CD14-positive monocyte (primary cell): Measurements from ENCODE around the gene DLK1. TPM values are rescaled to one million over a fixed set of nuclear protein-coding genes. Genes with fewer than 3 reads are reported as not detected.

Source experiments
- DNase-seq, 3 donors: peaks; one replicate each; pipeline ENCODE4 v3.0.0-alpha.2; 2011 to 2022
- H2AFZ ChIP-seq: 2 replicates; pipeline ENCODE4 v1.6.0; 2012; ENCODE audit warnings: mild to moderate bottlenecking, low read depth, low read length, inconsistent platforms; ENCODE audit not compliant: insufficient read depth, poor library complexity, severe bottlenecking
- H3K27ac ChIP-seq, 2 donors: 1 replicate in 1 of 2; 2 replicates in 1 of 2; pipeline ENCODE4 v1.5.1; 2012 to 2013; ENCODE audit warnings: low read length in 2 of 2, control low read depth in 1 of 2, inconsistent platforms in 1 of 2, low read depth in 1 of 2, mild to moderate bottlenecking in 1 of 2
- H3K27me3 ChIP-seq, 2 donors: one replicate each; pipeline versions ENCODE4 v1.6.0 to v1.6.1; 2011 to 2013; ENCODE audit warnings: low read length in 2 of 2; ENCODE audit not compliant: control insufficient read depth in 2 of 2, insufficient read depth in 2 of 2
- H3K36me3 ChIP-seq, 2 donors: replicated peaks in 1 of 2; 1 replicate in 1 of 2; 2 replicates in 1 of 2; pipeline versions ENCODE4 v1.5.1 to v1.6.1; 2012 to 2013; ENCODE audit warnings: low read length in 2 of 2, control low read depth in 1 of 2, inconsistent platforms in 1 of 2, mild to moderate bottlenecking in 1 of 2; ENCODE audit not compliant: insufficient read depth in 2 of 2, control insufficient read depth in 1 of 2
- H3K4me1 ChIP-seq, 2 donors: 1 replicate in 1 of 2; 2 replicates in 1 of 2; pipeline versions ENCODE4 v1.5.1 to v1.6.1; 2012 to 2013; ENCODE audit warnings: low read length in 2 of 2, control low read depth in 1 of 2, inconsistent platforms in 1 of 2, mild to moderate bottlenecking in 1 of 2, moderate library complexity in 1 of 2; ENCODE audit not compliant: insufficient read depth in 2 of 2, control insufficient read depth in 1 of 2
- H3K4me2 ChIP-seq: replicated peaks from 2 replicates; pipeline ENCODE3; 2012; ENCODE audit warnings: low read length, moderate library complexity, mild to moderate bottlenecking; ENCODE audit not compliant: poor library complexity, severe bottlenecking; ENCODE audit errors: extremely low read depth
- H3K4me3 ChIP-seq, 3 experiments: fragments of 200-600 bp in 1 of 3; sonication (generic) in 1 of 3; replicated peaks in 1 of 3; 1 replicate in 2 of 3; 2 replicates in 1 of 3; pipeline ENCODE4 v1.5.1; 2011 to 2013; ENCODE audit warnings: low read length in 3 of 3, mild to moderate bottlenecking in 3 of 3, control low read depth in 2 of 3, low read depth in 2 of 3, inconsistent platforms in 1 of 3, moderate library complexity in 1 of 3
- H3K79me2 ChIP-seq: 2 replicates; pipeline ENCODE4 v1.6.0; 2012; ENCODE audit warnings: mild to moderate bottlenecking, control low read depth, inconsistent platforms, low read length, moderate library complexity; ENCODE audit not compliant: insufficient read depth
- H3K9ac ChIP-seq: 2 replicates; pipeline ENCODE4 v1.6.0; 2017; ENCODE audit warnings: low read length, mild to moderate bottlenecking; ENCODE audit not compliant: insufficient read depth, poor library complexity, severe bottlenecking
- H3K9me3 ChIP-seq, 2 donors: replicated peaks in 1 of 2; 1 replicate in 1 of 2; 2 replicates in 1 of 2; pipeline versions ENCODE4 v1.5.1 to v1.6.1; 2012 to 2013; ENCODE audit warnings: low read length in 2 of 2, control low read depth in 1 of 2; ENCODE audit not compliant: control insufficient read depth in 1 of 2, insufficient read depth in 1 of 2
- H4K20me1 ChIP-seq: 2 replicates; pipeline ENCODE4 v1.6.0; 2012; ENCODE audit warnings: mild to moderate bottlenecking, low read length, control low read depth, moderate library complexity; ENCODE audit not compliant: insufficient read depth
- H3K27ac Mint-ChIP-seq, 7 donors: one replicate each; pipeline ENCODE4 v1.8.0; 2020; ENCODE audit warnings: mild to moderate bottlenecking in 7 of 7, mixed read lengths in 7 of 7, moderate library complexity in 6 of 7, inconsistent platforms in 2 of 7
- H3K27me3 Mint-ChIP-seq, 3 donors: one replicate each; pipeline ENCODE4 v1.8.0; 2021 to 2022; ENCODE audit warnings: low read depth in 3 of 3, mild to moderate bottlenecking in 3 of 3, mixed read lengths in 3 of 3, moderate library complexity in 3 of 3, inconsistent platforms in 1 of 3
- H3K36me3 Mint-ChIP-seq, 2 donors: one replicate each; pipeline ENCODE4 v1.8.0; 2020; ENCODE audit warnings: mixed read lengths in 2 of 2, inconsistent platforms in 1 of 2, mild to moderate bottlenecking in 1 of 2
- H3K4me1 Mint-ChIP-seq: one replicate; pipeline ENCODE4 v1.8.0; 2020; ENCODE audit warnings: mild to moderate bottlenecking, mixed read lengths
- H3K4me3 Mint-ChIP-seq, 2 donors: one replicate each; pipeline ENCODE4 v1.8.0; 2020; ENCODE audit warnings: mild to moderate bottlenecking in 2 of 2, mixed read lengths in 2 of 2, moderate library complexity in 1 of 2
- H3K9me3 Mint-ChIP-seq, 7 donors: one replicate each; pipeline ENCODE4 v1.8.0; 2020 to 2022; ENCODE audit warnings: mixed read lengths in 7 of 7, mild to moderate bottlenecking in 6 of 7, moderate library complexity in 6 of 7, inconsistent platforms in 2 of 7
- WGBS: methylation state at CpG from one replicate; pipeline ENCODE4 v1.1.5; 2013; ENCODE audit warnings: missing lambda C conversion rate; ENCODE audit not compliant: insufficient coverage; 5-methylcytosine and 5-hydroxymethylcytosine counted together
- intact Hi-C, 2 donors: fragments of 100-400 bp; cut with micrococcal nuclease; formaldehyde crosslinking; loops; one replicate each; pipeline versions ENCODE4 v1.15.0 to v1.15.1; 2023
- polyA plus RNA-seq, 3 donors: library from polyadenylated mRNA; depleted of rRNA in 1 of 3; unstranded in 2 of 3; stranded (reverse) in 1 of 3; fragments of 300-500 nt in 2 of 3; fragments of >200 nt in 1 of 3; fragmentation: Illumina TruSeq in 2 of 3; gene quantifications; 1 replicate in 2 of 3; 2 replicates in 1 of 3; pipeline ENCODE4 v1.2.3, GENCODE V29; 2012 to 2021
- TF ChIP-seq, protein P1 (sequence below): fragments of 200-600 bp; IDR thresholded peaks from one replicate; pipeline ENCODE4 v1.8.0; 2022; ENCODE audit warnings: antibody characterized with exemption, mild to moderate bottlenecking

DLK1 gene
- polyA plus RNA-seq, 3 donors: 0.04 TPM; not detected in 2

DNA sequence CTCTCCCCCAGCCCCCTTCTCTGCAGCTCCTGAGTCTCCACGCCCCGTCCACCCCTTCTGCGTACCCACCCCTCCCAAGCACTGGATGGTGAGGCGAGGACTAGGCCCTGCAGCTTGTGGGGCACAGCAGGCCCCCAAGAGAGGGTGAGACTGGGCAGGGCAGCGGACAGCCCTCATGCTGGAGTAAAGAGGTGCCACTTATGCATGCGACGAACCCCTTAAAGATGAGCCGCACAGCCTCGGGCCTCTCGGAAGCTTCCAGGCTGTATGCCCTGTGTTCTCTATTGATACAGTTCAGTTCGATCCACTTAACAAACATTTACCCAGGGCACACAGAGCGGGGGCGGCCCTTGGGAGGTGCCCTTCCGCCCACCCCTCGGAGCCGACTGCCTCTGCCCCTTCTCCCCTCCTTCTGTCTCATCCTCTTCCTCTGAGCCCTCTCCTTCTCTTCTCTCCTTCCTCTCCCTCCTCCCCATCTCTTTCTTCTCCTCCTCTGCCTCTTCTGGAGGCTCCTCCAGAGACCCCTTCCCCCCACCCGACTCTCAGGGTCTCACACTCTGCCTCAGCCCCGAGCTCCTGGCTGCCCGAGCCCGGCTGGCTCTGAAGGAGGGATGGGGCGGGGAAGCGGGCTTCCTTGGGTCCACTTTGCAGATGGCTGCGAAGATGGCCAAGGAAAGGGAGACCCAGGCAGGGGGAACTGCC is 32.7 kb upstream of the DLK1 start:
- no peak overlapping the region for H2AFZ ChIP-seq

DNA sequence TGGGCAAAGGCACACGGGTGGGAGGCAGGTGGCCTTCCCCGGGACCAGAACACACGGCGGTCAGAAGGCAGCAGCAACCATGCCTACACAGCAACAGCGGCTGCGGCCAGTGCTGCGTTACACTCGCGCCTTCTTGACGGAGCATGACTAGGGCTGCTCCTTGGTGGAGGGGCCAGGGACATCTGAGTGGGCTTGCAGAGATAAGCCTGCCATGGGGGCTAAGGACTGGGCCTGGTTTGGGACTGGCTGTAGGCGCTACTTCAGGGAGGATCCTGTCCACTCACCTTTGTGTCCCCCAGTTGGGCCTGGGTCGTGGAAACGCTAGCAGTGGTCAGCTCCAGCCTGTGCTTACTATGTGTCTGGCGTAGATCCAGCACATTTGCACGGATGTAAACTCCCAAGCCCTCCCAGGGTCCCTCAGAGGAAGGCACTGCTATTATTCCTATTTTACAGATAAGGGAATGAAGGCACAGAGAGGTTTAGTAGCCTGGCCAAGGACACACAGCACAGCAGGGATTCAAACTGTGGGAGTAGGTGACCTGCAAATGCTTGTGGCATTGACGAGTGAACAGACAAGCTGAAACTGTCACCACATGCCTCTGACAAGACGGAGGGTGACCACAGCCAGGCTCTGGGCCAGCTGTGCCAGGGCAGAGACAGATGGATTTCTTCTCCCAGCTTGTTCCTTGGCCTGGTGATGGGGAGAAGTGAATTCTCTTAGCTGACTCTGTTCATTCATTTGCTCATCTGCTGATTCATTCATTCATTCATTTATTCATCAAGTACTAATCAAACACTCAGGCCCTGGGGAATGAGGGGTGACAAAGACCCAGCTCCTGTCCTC is 31.9 kb upstream of the DLK1 start:
- H3K27ac Mint-ChIP-seq: no peak overlapping the region
- DNase-seq: no peak
- no peak overlapping the region for H3K9ac ChIP-seq
- no peaks in the 10 kb centered on the region for H3K79me2 ChIP-seq
- H3K36me3 Mint-ChIP-seq: peaks cover 0 to 2% of the 10 kb centered on the region in 2 donors
- H3K4me1 Mint-ChIP-seq: peaks cover 18% of the 10 kb centered on the region
- H3K4me3 Mint-ChIP-seq: no peak overlapping the region
- H3K27me3 ChIP-seq: no peaks in the 10 kb centered on the region
- H3K27ac ChIP-seq: no peak overlapping the region
- 86% methylated on average over 11 of the region's 17 CpGs for WGBS
- intact Hi-C loops: no loop called here
- no peaks in the 10 kb centered on the region for H4K20me1 ChIP-seq
- TF ChIP-seq, protein P1, sequence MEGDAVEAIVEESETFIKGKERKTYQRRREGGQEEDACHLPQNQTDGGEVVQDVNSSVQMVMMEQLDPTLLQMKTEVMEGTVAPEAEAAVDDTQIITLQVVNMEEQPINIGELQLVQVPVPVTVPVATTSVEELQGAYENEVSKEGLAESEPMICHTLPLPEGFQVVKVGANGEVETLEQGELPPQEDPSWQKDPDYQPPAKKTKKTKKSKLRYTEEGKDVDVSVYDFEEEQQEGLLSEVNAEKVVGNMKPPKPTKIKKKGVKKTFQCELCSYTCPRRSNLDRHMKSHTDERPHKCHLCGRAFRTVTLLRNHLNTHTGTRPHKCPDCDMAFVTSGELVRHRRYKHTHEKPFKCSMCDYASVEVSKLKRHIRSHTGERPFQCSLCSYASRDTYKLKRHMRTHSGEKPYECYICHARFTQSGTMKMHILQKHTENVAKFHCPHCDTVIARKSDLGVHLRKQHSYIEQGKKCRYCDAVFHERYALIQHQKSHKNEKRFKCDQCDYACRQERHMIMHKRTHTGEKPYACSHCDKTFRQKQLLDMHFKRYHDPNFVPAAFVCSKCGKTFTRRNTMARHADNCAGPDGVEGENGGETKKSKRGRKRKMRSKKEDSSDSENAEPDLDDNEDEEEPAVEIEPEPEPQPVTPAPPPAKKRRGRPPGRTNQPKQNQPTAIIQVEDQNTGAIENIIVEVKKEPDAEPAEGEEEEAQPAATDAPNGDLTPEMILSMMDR: no peak
- peaks cover 0 to 2% (median 0%) of the 10 kb centered on the region in 7 donors for H3K9me3 Mint-ChIP-seq
- H3K4me2 ChIP-seq: no peak overlapping the region
- peaks cover 13 to 19% of the 10 kb centered on the region in 2 donors for H3K4me1 ChIP-seq
- H2AFZ ChIP-seq: no peak overlapping the region
- no peaks in the 10 kb centered on the region for H3K36me3 ChIP-seq
- H3K27me3 Mint-ChIP-seq: peaks cover 3 to 8% (median 5%) of the 10 kb centered on the region in 3 donors
- no peaks in the 10 kb centered on the region for H3K9me3 ChIP-seq
- no peak overlapping the region for H3K4me3 ChIP-seq

More for the DNA sequence above, 32.7 kb upstream of the DLK1 start:
- H3K9me3 Mint-ChIP-seq: peaks cover 0 to 3% (median 0%) of the 10 kb centered on the region in 7 donors
- Histone ChIP-seq H3K9me3 (no peaks in the 10 kb centered on the region), H3K4me2 (no peak overlapping the region), H4K20me1 (no peaks in the 10 kb centered on the region), H3K36me3 (no peaks in the 10 kb centered on the region), H3K4me3 (no peak overlapping the region), H3K27ac (no peak overlapping the region), H3K27me3 (no peaks in the 10 kb centered on the region), H3K4me1 (peaks cover 11 to 16% of the 10 kb centered on the region in 2 donors), H3K79me2 (no peaks in the 10 kb centered on the region), H3K9ac (no peak overlapping the region)
- peaks cover 0 to 7% of the 10 kb centered on the region in 2 donors for H3K36me3 Mint-ChIP-seq
- H3K4me1 Mint-ChIP-seq: peaks cover 18% of the 10 kb centered on the region
- no peak overlapping the region for H3K27ac Mint-ChIP-seq
- H3K4me3 Mint-ChIP-seq: no peak overlapping the region
- TF ChIP-seq, protein P1: no peak
- no peak for DNase-seq
- H3K27me3 Mint-ChIP-seq: peaks cover 5 to 8% (median 5%) of the 10 kb centered on the region in 3 donors
- intact Hi-C loops: no loop called here
- WGBS: 93% methylated on average over 19 of the region's 23 CpGs
